Suprapubic skin (tissue), 3 donors: Measurements from ENCODE around the gene ME3.

Experiments
- CTCF ChIP-seq, 2 donors: fragments of 200-600 bp in 1 of 2; fragments of 450-650 bp in 1 of 2; sonication (generic) in 1 of 2; IDR thresholded peaks; one replicate each; pipeline ENCODE4 v1.5.1; 2016 to 2019; ENCODE audit warnings: antibody characterized with exemption in 2 of 2, mild to moderate bottlenecking in 1 of 2, moderate library complexity in 1 of 2
- EP300 ChIP-seq: sonication (generic); formaldehyde crosslinking; IDR thresholded peaks from one replicate; pipeline ENCODE4 v1.6.1; 2017; ENCODE audit warnings: antibody characterized with exemption

GRCh38 chr11:86468169-86468568 is 204.2 kb downstream of the ME3 start:
- TF ChIP-seq CTCF (IDR thresholded peaks at IDR 0.05): no peak
- no peak for TF ChIP-seq EP300
